ENCODE measurements around the gene VDAC1. TPM values are rescaled to one million over a fixed set of nuclear protein-coding genes. Genes with fewer than 3 reads are reported as not detected.
A peak's percentile ranks its signal among the peaks of the same experiment; 100 is the strongest.

The VDAC1 gene
- total and polyA plus RNA-seq, 2 donors (not counting 1 experiment from before 2014, with no cell fraction given) = 202 to 281 TPM

DNA sequence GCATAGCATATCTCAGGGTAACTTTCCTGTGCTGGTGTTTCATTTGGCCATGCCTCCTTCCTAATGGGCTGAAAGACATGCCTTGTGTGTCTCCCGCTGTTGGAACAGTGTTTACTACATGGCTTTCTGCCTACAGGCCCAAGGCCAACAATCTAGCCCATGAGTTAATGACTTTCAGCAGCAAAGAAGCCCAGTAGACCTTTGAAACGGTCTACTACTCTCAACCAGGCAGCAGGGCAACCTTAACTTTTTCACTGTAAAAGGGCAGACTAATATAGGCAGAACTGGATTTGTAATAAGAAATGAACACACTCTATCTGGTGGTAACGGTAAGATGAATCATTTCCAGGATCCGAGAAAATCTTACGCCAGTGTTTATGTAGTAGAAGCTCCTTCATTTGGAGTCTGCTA is 57.3 kb downstream of the VDAC1 start:
- H4K20me1 ChIP-seq (ENCODE audit: control insufficient read depth, extremely low read depth, insufficient read depth, low read length) = no peaks in the 10 kb centered on the region

GRCh38 chr5:133945568-133945967 is 59.2 kb downstream of the VDAC1 start:
- Histone ChIP-seq H3K27ac (ENCODE audit: insufficient read depth, low read length) (no peak overlapping the region), H2AFZ (ENCODE audit: low read length) (no peak overlapping the region), H3K4me2 (ENCODE audit: extremely low read depth, insufficient read depth, low read length) (no peak overlapping the region), H3K36me3 (ENCODE audit: control insufficient read depth, insufficient read depth, low read length) (no peaks in the 10 kb centered on the region), H3K4me3 (replicated peaks in 1 of 4; ENCODE audit: control extremely low read depth in 1 of 4, insufficient read depth in 1 of 4, low read depth in 3 of 4, low read length in 4 of 4) (no peak overlapping the region), H3K9me3 (ENCODE audit: control insufficient read depth, insufficient read depth, low read depth, low read length) (no peaks in the 10 kb centered on the region), H4K20me1 (ENCODE audit: control insufficient read depth, extremely low read depth, insufficient read depth, low read length) (no peaks in the 10 kb centered on the region), H3K27me3 (ENCODE audit: control insufficient read depth, insufficient read depth, low read length) (peaks cover 6% of the 10 kb centered on the region), H3K79me2 (ENCODE audit: control insufficient read depth, insufficient read depth, low read length) (no peaks in the 10 kb centered on the region), H3K9ac (ENCODE audit: insufficient read depth, low read length) (no peak overlapping the region), H3K4me1 (ENCODE audit: control insufficient read depth, extremely low read depth, insufficient read depth, low read length) (no peaks in the 10 kb centered on the region)
- DNase-seq (ENCODE audit: low read depth in 2 of 2) = peak in 1 of 2 donors; percentile 64
- TF ChIP-seq, protein P1, sequence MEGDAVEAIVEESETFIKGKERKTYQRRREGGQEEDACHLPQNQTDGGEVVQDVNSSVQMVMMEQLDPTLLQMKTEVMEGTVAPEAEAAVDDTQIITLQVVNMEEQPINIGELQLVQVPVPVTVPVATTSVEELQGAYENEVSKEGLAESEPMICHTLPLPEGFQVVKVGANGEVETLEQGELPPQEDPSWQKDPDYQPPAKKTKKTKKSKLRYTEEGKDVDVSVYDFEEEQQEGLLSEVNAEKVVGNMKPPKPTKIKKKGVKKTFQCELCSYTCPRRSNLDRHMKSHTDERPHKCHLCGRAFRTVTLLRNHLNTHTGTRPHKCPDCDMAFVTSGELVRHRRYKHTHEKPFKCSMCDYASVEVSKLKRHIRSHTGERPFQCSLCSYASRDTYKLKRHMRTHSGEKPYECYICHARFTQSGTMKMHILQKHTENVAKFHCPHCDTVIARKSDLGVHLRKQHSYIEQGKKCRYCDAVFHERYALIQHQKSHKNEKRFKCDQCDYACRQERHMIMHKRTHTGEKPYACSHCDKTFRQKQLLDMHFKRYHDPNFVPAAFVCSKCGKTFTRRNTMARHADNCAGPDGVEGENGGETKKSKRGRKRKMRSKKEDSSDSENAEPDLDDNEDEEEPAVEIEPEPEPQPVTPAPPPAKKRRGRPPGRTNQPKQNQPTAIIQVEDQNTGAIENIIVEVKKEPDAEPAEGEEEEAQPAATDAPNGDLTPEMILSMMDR (conservative IDR thresholded peaks at IDR 0.05 in 1 of 2, IDR thresholded peaks at IDR 0.05 in 1 of 2; ENCODE audit: low read depth in 1 of 2, low read length in 2 of 2) = no peak
- no peak for TF ChIP-seq EZH2 (IDR thresholded peaks at IDR 0.05; ENCODE audit: low read length, missing control alignments)

More for the DNA sequence above, 57.3 kb downstream of the VDAC1 start:
- H3K9me3 ChIP-seq (ENCODE audit: control insufficient read depth, insufficient read depth, low read depth, low read length) = no peaks in the 10 kb centered on the region
- no peak overlapping the region for H3K4me2 ChIP-seq (ENCODE audit: extremely low read depth, insufficient read depth, low read length)
- no peaks in the 10 kb centered on the region for H3K79me2 ChIP-seq (ENCODE audit: control insufficient read depth, insufficient read depth, low read length)
- H3K4me3 ChIP-seq (replicated peaks in 1 of 4; ENCODE audit: control extremely low read depth in 1 of 4, insufficient read depth in 1 of 4, low read depth in 3 of 4, low read length in 4 of 4) = no peak overlapping the region
- no peak overlapping the region for H2AFZ ChIP-seq (ENCODE audit: low read length)
- no peaks in the 10 kb centered on the region for H3K4me1 ChIP-seq (ENCODE audit: control insufficient read depth, extremely low read depth, insufficient read depth, low read length)
- no peak overlapping the region for H3K27ac ChIP-seq (ENCODE audit: insufficient read depth, low read length)
- peak; percentile 51 to 69 for DNase-seq (ENCODE audit: low read depth in 2 of 2)
- peaks cover 4% of the 10 kb centered on the region for H3K27me3 ChIP-seq (ENCODE audit: control insufficient read depth, insufficient read depth, low read length)
- peaks cover 1% of the 10 kb centered on the region for H3K36me3 ChIP-seq (ENCODE audit: control insufficient read depth, insufficient read depth, low read length)
- TF ChIP-seq, protein P1 (conservative IDR thresholded peaks at IDR 0.05 in 1 of 2, IDR thresholded peaks at IDR 0.05 in 1 of 2; ENCODE audit: low read depth in 1 of 2, low read length in 2 of 2) = no peak
- no peak for TF ChIP-seq EZH2 (IDR thresholded peaks at IDR 0.05; ENCODE audit: low read length, missing control alignments)
- no peak overlapping the region for H3K9ac ChIP-seq (ENCODE audit: insufficient read depth, low read length)

DNA sequence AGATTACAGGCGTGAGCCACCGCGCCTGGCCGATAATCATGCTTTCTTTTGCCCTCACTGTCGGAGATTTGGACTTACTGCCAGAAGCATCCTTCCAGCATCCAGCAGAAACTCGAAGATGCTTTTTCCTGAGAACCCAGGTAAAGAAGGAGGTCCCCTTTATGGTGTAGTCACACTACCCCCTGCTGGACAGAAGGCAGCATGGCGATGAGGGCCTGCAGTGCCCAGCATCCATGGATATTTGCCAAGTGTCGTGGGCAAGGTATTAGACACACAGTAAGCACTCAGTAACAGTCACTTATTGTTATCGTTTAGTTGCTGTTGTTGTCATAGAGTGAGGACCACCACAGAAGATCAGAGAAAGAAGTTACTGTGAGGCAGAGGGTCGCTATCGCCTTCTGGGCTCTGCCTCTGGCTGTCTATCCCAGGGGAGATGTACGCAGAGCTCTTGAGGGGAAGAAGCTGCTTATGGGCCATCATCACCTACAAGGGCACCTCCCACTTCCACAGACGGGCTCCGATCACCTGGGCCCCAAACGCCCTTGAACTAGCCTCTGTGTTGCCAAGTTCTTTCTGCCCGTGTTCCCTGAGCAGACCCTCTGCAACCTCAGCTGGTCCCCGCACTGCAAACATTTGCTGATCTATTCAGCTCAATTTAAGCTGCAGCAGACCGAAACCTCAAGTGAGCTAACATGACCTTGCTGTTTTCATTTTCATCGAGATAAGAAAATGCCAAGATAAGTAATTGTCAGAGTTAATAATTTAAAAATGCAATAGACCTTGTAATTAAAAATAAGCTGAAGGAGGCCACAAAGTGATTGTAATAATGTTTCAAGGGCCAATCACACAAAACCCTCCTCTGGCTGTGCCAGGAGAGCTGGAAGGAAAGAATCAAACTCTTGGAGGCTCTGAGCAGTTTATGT is 60.3 kb downstream of the VDAC1 start:
- DNase-seq (ENCODE audit: low read depth in 2 of 2) = peak; percentile 39 to 60
- H3K4me1 ChIP-seq (ENCODE audit: control insufficient read depth, extremely low read depth, insufficient read depth, low read length) = no peaks in the 10 kb centered on the region
- H3K27me3 ChIP-seq (ENCODE audit: control insufficient read depth, insufficient read depth, low read length) = peaks cover 6% of the 10 kb centered on the region
- H3K9ac ChIP-seq (ENCODE audit: insufficient read depth, low read length) = no peak overlapping the region
- H3K4me2 ChIP-seq (ENCODE audit: extremely low read depth, insufficient read depth, low read length) = no peak overlapping the region
- H2AFZ ChIP-seq (ENCODE audit: low read length) = no peak overlapping the region
- H3K9me3 ChIP-seq (ENCODE audit: control insufficient read depth, insufficient read depth, low read depth, low read length) = no peaks in the 10 kb centered on the region
- H3K36me3 ChIP-seq (ENCODE audit: control insufficient read depth, insufficient read depth, low read length) = no peaks in the 10 kb centered on the region
- no peaks in the 10 kb centered on the region for H3K79me2 ChIP-seq (ENCODE audit: control insufficient read depth, insufficient read depth, low read length)
- H3K27ac ChIP-seq (ENCODE audit: insufficient read depth, low read length) = no peak overlapping the region
- TF ChIP-seq, protein P1 (conservative IDR thresholded peaks at IDR 0.05 in 1 of 2, IDR thresholded peaks at IDR 0.05 in 1 of 2; ENCODE audit: low read depth in 1 of 2, low read length in 2 of 2) = peak; percentile 54 to 79
- no peak for TF ChIP-seq EZH2 (IDR thresholded peaks at IDR 0.05; ENCODE audit: low read length, missing control alignments)
- H4K20me1 ChIP-seq (ENCODE audit: control insufficient read depth, extremely low read depth, insufficient read depth, low read length) = no peaks in the 10 kb centered on the region
- no peak overlapping the region for H3K4me3 ChIP-seq (replicated peaks in 1 of 4; ENCODE audit: control extremely low read depth in 1 of 4, insufficient read depth in 1 of 4, low read depth in 3 of 4, low read length in 4 of 4)

Data from fibroblast of lung (primary cell).